Caco-2 (cell line): ENCODE measurements around the gene STRIP1. TPM values are rescaled to one million over a fixed set of nuclear protein-coding genes. Genes with fewer than 3 reads are reported as not detected.

Experiments
- BruUV-seq: library from RNA; stranded (reverse); fragments of 400-500 nt; replicated peaks from 2 replicates; lab custom pipeline; 2021; lab: Mats Ljungman, UMichigan
- CTCF ChIA-PET: fragments of 300-600 bp; sonication (Branson Sonifier 250); formaldehyde crosslinking; loops from one replicate; lab custom pipeline; 2022; ENCODE audit warnings: antibody characterized with exemption; lab: Charles Lee
- POLR2A ChIA-PET: fragments of 300-600 bp; sonication (Branson Sonifier 250); formaldehyde crosslinking; loops from one replicate; lab custom pipeline; 2022; ENCODE audit warnings: antibody characterized with exemption; lab: Charles Lee
- DNase-seq, 2 experiments: peaks; one replicate each; pipeline versions ENCODE4 v3.0.0 to v3.0.0-alpha.2; 2020 to 2022
- H3K27me3 ChIP-seq: replicated peaks from 2 replicates; pipeline ENCODE4 v1.6.0; 2011; ENCODE audit warnings: low read length; ENCODE audit not compliant: control insufficient read depth, insufficient read depth
- H3K36me3 ChIP-seq: 2 replicates; pipeline ENCODE4 v1.5.1; 2011; ENCODE audit warnings: low read length; ENCODE audit not compliant: control insufficient read depth, insufficient read depth
- H3K4me1 ChIP-seq: fragments of 250-450 bp; sonication (Bioruptor Pico); 2 replicates; pipeline ENCODE4 v1.5.1; 2020; ENCODE audit warnings: mild to moderate bottlenecking
- H3K4me3 ChIP-seq: 2 replicates; pipeline ENCODE4 v1.5.1; 2011; ENCODE audit warnings: low read depth, mild to moderate bottlenecking, control low read depth, low read length
- H3K9me3 ChIP-seq: fragments of 250-450 bp; sonication (Bioruptor Pico); 2 replicates; pipeline ENCODE4 v1.5.1; 2020; ENCODE audit warnings: mild to moderate bottlenecking, moderate library complexity
- H3K27ac Mint-ChIP-seq: one replicate; pipeline ENCODE4 v1.8.0; 2022; ENCODE audit warnings: mixed read lengths; ENCODE audit not compliant: unreplicated experiment
- H3K27me3 Mint-ChIP-seq: one replicate; pipeline ENCODE4 v1.8.0; 2022; ENCODE audit warnings: mixed read lengths; ENCODE audit not compliant: insufficient read depth, unreplicated experiment
- H3K36me3 Mint-ChIP-seq: one replicate; pipeline ENCODE4 v1.8.0; 2022; ENCODE audit warnings: mild to moderate bottlenecking, mixed read lengths; ENCODE audit not compliant: insufficient read depth, unreplicated experiment
- H3K4me1 Mint-ChIP-seq: one replicate; pipeline ENCODE4 v1.8.0; 2022; ENCODE audit warnings: low read depth, mixed read lengths; ENCODE audit not compliant: unreplicated experiment
- H3K4me3 Mint-ChIP-seq: one replicate; pipeline ENCODE4 v1.8.0; 2022; ENCODE audit warnings: mild to moderate bottlenecking, moderate library complexity, mixed read lengths; ENCODE audit not compliant: unreplicated experiment
- H3K9me3 Mint-ChIP-seq: one replicate; pipeline ENCODE4 v1.8.0; 2022; ENCODE audit warnings: mixed read lengths; ENCODE audit not compliant: unreplicated experiment
- intact Hi-C: fragments of 100-400 bp; cut with micrococcal nuclease; formaldehyde crosslinking; loops from one replicate; pipeline ENCODE4 v1.10.0; 2022; ENCODE audit not compliant: unreplicated experiment
- total RNA-seq: library from RNA; stranded (reverse); gene quantifications from 2 replicates; pipeline ENCODE4 v1.2.3, GENCODE V29; 2022
- TF ChIP-seq, protein P1 (sequence below), 2 experiments: fragments of 200-600 bp in 1 of 2; IDR thresholded peaks; 1 replicate in 1 of 2; 2 replicates in 1 of 2; pipeline versions ENCODE4 v1.5.1 to v1.8.0; 2011 to 2022; ENCODE audit warnings: antibody characterized with exemption in 1 of 2, control low read depth in 1 of 2, inconsistent platforms in 1 of 2, low read depth in 1 of 2, low read length in 1 of 2, mild to moderate bottlenecking in 1 of 2, moderate library complexity in 1 of 2; ENCODE audit not compliant: insufficient read depth in 1 of 2, severe bottlenecking in 1 of 2, unreplicated experiment in 1 of 2

Gene STRIP1
- total RNA-seq, 1 experiment from 2014 or later: 36.1 TPM

DNA sequence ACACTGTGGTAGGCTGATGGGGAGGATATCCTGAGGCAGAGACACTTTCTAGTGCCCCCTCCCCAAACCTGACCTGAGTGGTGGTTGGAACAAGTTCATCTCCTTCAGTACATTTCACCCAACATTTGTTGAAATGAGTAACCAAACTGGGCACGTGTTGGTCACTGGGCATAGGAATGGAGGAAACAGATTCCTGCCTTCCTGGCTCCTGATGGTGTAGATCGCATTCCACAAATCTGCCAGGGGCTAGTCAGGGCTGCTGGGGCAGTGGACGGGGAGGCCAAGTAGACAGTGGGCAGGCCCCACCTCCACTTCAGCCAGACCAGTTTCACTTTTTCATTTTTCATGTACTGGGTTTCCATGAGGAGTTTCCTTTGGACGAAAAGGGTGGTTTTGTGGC is 52.5 kb downstream of the STRIP1 start:
- H3K4me1 Mint-ChIP-seq: peaks cover 7% of the 10 kb centered on the region
- H3K27me3 Mint-ChIP-seq: peaks cover 9% of the 10 kb centered on the region
- TF ChIP-seq, protein P1, sequence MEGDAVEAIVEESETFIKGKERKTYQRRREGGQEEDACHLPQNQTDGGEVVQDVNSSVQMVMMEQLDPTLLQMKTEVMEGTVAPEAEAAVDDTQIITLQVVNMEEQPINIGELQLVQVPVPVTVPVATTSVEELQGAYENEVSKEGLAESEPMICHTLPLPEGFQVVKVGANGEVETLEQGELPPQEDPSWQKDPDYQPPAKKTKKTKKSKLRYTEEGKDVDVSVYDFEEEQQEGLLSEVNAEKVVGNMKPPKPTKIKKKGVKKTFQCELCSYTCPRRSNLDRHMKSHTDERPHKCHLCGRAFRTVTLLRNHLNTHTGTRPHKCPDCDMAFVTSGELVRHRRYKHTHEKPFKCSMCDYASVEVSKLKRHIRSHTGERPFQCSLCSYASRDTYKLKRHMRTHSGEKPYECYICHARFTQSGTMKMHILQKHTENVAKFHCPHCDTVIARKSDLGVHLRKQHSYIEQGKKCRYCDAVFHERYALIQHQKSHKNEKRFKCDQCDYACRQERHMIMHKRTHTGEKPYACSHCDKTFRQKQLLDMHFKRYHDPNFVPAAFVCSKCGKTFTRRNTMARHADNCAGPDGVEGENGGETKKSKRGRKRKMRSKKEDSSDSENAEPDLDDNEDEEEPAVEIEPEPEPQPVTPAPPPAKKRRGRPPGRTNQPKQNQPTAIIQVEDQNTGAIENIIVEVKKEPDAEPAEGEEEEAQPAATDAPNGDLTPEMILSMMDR (IDR thresholded peaks at IDR 0.05; ENCODE audit: insufficient read depth in 1 of 2, low read depth in 1 of 2, low read length in 1 of 2, severe bottlenecking in 1 of 2, unreplicated experiment in 1 of 2): no peak
- Histone ChIP-seq H3K4me3 (no peak overlapping the region), H3K4me1 (peaks cover 11% of the 10 kb centered on the region), H3K36me3 (no peaks in the 10 kb centered on the region), H3K27me3 (no peaks in the 10 kb centered on the region), H3K9me3 (no peaks in the 10 kb centered on the region)
- no peaks in the 10 kb centered on the region for H3K9me3 Mint-ChIP-seq
- CTCF ChIA-PET: interaction anchor here (2.4 kb wide), 1 partner anchor 18 kb away, joined by 55 read pairs; no protein-coding TSS in a partner anchor
- no peaks in the 10 kb centered on the region for H3K36me3 Mint-ChIP-seq
- POLR2A ChIA-PET: no interaction called here
- intact Hi-C loops: loop anchor here (5.0 kb wide), 1 partner anchor 35 kb away; no protein-coding TSS in a partner anchor
- H3K4me3 Mint-ChIP-seq: no peak overlapping the region
- BruUV-seq: no TSS peak
- no peak for DNase-seq
- H3K27ac Mint-ChIP-seq: no peak overlapping the region

DNA sequence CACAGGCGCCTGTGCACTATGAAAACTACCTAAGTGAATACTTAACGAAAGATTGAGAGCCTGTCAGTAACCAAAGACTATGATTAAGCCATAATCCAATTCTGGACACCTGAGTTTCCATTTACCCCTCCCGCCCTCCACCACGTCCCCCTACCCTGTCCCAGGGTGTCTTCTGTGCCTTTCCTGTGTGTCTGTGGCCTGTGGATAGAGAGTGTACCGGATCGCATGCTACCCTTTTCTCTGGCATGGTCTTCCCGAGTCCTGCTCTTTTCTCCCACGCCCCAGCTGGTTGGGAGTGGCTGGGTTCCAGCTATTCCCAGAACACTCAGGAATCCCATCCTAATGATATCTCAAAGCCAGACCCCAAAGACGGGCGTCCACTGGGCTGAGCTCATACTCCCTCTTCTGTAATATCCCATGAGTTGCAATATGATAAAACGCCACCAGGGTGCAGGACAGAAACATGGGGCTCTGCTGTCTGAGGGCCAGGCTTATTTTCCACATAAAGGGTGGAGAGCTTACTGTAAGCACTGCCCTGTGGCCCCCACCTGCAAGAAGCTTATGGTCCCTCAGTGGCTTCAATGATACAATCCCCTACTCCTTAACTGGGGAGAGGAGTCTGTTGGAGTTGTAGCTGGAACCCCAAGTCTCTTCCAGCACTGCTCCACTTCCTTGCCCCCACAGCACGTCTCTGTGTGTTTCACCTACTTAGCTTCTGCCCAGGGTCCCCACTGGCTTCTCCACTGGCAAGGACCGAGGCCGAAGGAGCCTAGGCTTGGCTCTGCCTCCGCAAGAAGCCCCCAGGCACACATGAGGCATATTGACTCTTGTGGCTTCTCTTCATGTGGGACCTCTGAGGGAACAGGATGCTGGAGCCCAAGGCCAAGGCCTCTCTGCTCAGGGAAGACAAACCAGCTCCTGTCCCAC is 53.7 kb downstream of the STRIP1 start:
- intact Hi-C loops: loop anchor here (1.0 to 5.0 kb wide), 3 partner anchors 18 to 36 kb away; no protein-coding TSS in a partner anchor
- TF ChIP-seq, protein P1 (IDR thresholded peaks at IDR 0.05; ENCODE audit: insufficient read depth in 1 of 2, low read depth in 1 of 2, low read length in 1 of 2, severe bottlenecking in 1 of 2, unreplicated experiment in 1 of 2): peak; percentile 52 to 60

DNA sequence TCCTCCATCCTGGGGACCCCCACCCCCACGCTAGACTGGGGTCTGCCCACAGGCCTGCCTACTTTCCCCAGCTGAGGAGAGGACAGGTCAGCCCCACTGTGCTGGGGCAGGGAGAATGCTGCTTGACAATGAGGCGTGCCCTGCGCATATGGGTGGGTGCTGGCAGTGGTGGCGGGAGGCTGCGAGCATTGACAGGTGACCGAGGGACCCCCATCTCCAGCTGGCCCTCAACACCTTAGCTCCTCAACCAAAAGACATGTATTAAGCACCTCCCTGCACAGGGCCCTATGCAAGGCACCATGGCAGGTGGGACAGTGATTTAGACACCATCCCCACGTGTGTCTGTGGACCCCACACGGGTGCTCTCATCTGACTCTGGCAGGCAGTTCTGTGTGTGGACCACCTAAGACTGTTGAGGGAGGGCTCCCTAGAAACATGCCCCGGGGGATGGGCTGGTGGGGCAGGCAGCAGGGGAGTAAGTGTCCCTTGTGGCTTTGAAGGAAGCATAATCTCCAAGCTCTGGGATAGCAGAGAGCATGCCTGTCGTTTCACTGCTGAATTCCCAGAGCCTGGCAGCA is 54.4 kb downstream of the STRIP1 start:
- ChIA-PET CTCF (interaction anchor here (1.1 to 2.4 kb wide), 5 partner anchors 12 to 119 kb away, joined by 3 to 55 read pairs (median 5); no protein-coding TSS in a partner anchor), POLR2A (no interaction called here)
- intact Hi-C loops: loop anchor here (1.0 to 5.0 kb wide), 3 partner anchors 17 to 37 kb away; no protein-coding TSS in a partner anchor
- peaks cover 11% of the 10 kb centered on the region for H3K4me1 ChIP-seq
- H3K27me3 Mint-ChIP-seq: peaks cover 6% of the 10 kb centered on the region
- H3K9me3 Mint-ChIP-seq: no peaks in the 10 kb centered on the region
- TF ChIP-seq, protein P1 (IDR thresholded peaks at IDR 0.05; ENCODE audit: insufficient read depth in 1 of 2, low read depth in 1 of 2, low read length in 1 of 2, severe bottlenecking in 1 of 2, unreplicated experiment in 1 of 2): no peak
- H3K4me3 Mint-ChIP-seq: no peak overlapping the region
- H3K9me3 ChIP-seq: no peaks in the 10 kb centered on the region
- no TSS peak for BruUV-seq
- H3K36me3 ChIP-seq: no peaks in the 10 kb centered on the region
- peaks cover 7% of the 10 kb centered on the region for H3K4me1 Mint-ChIP-seq
- no peaks in the 10 kb centered on the region for H3K27me3 ChIP-seq
- H3K4me3 ChIP-seq: no peak overlapping the region
- DNase-seq: no peak
- no peak overlapping the region for H3K27ac Mint-ChIP-seq
- no peaks in the 10 kb centered on the region for H3K36me3 Mint-ChIP-seq

More for the DNA sequence above, 53.7 kb downstream of the STRIP1 start:
- no peak overlapping the region for H3K27ac Mint-ChIP-seq
- BruUV-seq: no TSS peak
- no peak overlapping the region for H3K4me3 Mint-ChIP-seq
- no peaks in the 10 kb centered on the region for H3K9me3 ChIP-seq
- peak in 1 of 2 experiments; percentile 58 for DNase-seq
- no peaks in the 10 kb centered on the region for H3K36me3 ChIP-seq
- H3K4me1 Mint-ChIP-seq: peaks cover 7% of the 10 kb centered on the region
- CTCF ChIA-PET: interaction anchor here (0.5 to 2.4 kb wide), 12 partner anchors 9 to 120 kb away, joined by 3 to 55 read pairs (median 4); no protein-coding TSS in a partner anchor
- H3K4me1 ChIP-seq: peaks cover 11% of the 10 kb centered on the region
- H3K36me3 Mint-ChIP-seq: no peaks in the 10 kb centered on the region
- no peaks in the 10 kb centered on the region for H3K9me3 Mint-ChIP-seq
- POLR2A ChIA-PET: no interaction called here
- H3K27me3 Mint-ChIP-seq: peaks cover 9% of the 10 kb centered on the region
- H3K27me3 ChIP-seq: no peaks in the 10 kb centered on the region
- no peak overlapping the region for H3K4me3 ChIP-seq
